ENCODE measurements around the gene LEFTY1.
"Not testable (repeated sequence)": the region's sequence is repeated elsewhere in the genome, so short reads cannot be mapped to it uniquely, and the experiment has no call there.

Gene LEFTY1

DNA sequence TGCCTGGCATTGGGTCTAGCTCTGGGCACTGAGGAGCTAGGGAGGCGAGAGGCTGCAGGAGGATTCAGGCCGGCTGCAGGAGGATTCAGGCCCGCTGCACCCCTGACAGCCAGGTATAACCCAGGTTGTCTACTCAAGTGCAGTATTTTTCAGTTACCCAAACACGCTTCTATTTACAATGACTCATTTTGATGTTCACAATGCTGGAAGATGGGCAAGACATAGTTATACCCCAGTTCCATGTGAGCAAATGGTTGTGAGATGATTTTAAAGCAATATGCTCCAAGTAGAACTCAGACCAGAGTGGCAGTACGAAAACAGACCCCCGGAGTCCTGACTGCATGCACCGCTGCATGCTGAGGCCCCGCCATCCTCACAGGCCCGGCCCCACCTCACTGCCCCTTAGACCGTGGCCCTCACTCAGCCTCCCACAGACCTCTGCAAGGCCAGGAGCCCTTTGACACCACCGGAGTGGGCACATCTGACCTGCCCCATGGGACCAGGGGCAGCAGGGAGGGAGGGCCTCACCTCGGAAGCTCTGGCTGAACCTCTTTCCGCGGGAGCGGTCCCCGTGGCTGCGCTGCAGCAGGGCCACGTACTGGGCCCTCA, 553 bp downstream of the LEFTY1 start:
- no peak for DNase-seq (ENCODE audit: low read depth, low spot score)

GRCh38 chr1:225887554-225888288, 1.2 kb downstream of the LEFTY1 start:
- DNase-seq (ENCODE audit: low read depth, low spot score): not testable (repeated sequence)

- DNase-seq (ENCODE audit: low read depth, low spot score): no peak
Observed at GRCh38 chr1:225887030-225887314, 2.0 kb downstream of the LEFTY1 start.

DNA sequence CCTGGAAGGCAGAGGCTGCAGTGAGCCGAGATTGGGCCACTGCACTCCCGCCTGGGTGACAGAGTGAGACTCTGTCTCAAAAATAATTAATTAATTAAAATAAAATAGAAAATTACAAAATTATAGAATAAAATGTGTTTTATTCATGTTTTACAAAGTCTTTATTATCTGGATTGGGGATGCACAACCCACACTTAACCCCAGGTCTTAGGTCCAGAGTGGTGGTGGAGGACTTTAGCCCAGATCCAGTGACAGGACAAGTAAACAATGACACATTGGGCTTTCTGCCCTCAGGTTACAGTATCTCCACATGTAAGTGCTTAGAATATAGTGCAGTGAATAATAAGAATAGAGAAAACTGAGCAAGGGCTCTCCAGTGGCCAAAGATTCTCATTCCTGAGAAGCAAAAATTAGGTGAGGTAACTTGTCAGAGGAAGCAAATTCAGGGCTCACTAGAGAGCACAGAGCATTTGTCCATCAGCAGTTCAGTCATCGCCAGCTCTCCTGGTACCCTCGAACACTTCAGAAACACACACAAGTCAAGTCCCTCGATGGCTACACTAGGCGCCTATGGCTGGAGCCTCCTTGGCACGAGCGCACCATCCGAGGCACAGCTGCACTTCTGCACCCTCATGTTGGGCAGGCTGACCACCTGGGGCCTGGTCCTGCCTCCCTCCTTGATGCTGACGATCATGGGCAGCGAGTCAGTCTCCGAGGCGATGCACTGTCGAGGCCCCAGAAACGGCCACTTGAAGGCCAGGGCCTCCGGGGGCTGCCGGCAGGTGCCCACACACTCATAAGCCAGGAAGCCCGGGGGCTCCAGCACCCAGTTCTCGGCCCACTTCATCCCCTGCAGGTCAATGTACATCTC, 2.6 kb downstream of the LEFTY1 start:
- no peak for DNase-seq (ENCODE audit: low read depth, low spot score)

- DNase-seq (ENCODE audit: low read depth, low spot score): no peak
Observed at GRCh38 chr1:225885336-225885735, 3.6 kb downstream of the LEFTY1 start.

- DNase-seq (ENCODE audit: low read depth, low spot score): no peak
Observed at GRCh38 chr1:225883616-225884265, 5.2 kb downstream of the LEFTY1 start.

- no peak for DNase-seq (ENCODE audit: low read depth, low spot score)
Observed at GRCh38 chr1:225882694-225883615, 6.0 kb downstream of the LEFTY1 start.

DNA sequence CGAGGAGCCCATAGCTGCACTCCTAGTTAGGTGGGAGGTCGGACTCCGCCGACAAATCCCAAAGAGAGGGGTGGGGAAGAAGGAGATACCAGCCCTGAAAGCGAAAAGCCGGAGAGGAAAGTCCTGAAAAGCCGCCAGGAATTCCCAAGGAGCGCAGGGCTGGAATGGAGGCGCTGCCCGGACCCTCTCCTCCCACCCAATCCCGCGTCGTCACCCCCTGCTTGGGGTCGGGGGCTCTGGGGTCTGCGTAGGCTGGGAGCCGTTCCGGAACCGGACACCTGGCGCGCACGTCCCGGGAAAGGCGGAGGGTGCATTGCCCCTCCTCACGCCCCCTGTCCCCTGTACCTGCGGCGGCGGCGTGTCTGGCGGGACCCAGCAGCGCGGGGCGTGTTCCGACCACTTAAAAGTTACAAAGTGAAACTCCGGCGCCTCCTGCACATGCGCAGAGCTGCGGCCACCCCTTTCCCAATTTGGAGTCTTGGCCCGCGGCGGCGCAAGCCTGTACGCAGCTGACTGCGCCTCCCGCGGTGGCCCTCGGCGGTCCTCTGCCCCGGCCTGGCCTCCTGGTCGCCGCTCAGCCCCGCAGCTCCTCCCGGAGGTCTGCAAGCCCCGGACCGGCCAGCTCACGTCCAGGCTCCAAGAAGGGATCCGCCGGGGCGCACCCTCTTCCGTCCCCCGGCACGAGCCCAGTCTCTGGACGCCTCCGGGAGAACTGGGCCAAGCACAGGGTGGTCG, 6.8 kb downstream of the LEFTY1 start, which contains the start of gene TMEM63A:
TSS of gene TMEM63A (minus strand) at position 422 of the 735 bp plus-strand sequence. CDS start 4,800 bp downstream, outside the sequence.
- peak; percentile 70 for DNase-seq (ENCODE audit: low read depth, low spot score)

- DNase-seq (ENCODE audit: low read depth, low spot score): no peak
Observed at GRCh38 chr1:225881081-225881958, 7.6 kb downstream of the LEFTY1 start.

GRCh38 chr1:225880636-225881035, 8.3 kb downstream of the LEFTY1 start:
- DNase-seq (ENCODE audit: low read depth, low spot score): no peak

GRCh38 chr1:225880222-225880588, 8.7 kb downstream of the LEFTY1 start:
- no peak for DNase-seq (ENCODE audit: low read depth, low spot score)

DNA sequence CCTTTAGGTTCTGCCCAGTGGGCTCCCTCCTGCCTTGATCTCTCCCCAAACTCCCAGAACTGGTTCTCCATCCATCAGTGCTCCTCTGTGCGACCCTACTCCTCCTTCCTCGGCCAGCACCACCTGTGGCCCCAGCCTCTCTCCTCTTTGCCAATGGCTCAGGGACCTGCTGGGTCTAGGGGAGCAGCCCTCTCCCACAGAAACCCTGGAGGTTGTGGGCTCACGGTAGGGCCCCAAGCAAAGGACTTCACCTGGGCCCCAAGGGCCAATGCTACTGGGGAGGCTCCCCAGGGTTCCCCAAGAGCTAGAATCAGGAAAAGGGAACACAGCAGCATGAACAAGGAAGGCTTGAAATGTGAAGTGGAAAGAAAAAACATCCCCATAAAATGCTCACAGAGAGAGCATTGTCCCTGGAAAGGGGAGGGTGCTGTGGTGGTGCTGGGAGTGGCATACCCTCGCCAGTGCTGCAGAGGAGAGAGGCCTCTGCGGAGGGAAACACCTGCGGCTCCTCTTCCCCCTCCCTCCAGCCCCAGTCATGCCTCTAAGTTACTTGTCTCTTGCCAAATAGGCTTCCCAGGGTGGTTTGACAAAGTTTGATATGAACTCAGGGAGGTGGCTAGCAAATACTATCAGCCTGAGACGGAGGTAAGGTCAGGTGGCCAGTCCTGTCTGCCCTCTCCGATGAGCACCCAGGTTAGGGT, 9.3 kb downstream of the LEFTY1 start:
- DNase-seq (ENCODE audit: low read depth, low spot score): no peak

DNA sequence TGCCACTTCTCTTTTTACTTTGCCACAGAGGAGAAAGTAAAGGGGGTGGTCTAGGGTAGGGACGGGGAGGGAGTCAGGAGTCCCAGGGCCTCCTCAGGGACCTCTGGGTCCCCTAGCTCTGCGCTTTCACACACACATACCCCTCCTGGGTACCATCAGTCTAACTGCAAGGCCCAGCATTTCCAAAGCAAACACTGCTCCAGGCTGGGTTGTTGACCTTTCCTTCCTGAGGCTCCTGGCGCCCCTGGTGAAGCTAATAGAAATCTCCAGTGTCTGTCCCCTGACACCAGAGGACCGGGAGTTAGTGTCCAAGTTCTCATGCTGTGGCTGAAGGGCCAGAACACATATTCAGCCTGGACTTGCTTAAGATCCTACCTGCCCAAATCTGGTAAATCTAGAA, 10.7 kb downstream of the LEFTY1 start:
- DNase-seq (ENCODE audit: low read depth, low spot score): no peak

DNA sequence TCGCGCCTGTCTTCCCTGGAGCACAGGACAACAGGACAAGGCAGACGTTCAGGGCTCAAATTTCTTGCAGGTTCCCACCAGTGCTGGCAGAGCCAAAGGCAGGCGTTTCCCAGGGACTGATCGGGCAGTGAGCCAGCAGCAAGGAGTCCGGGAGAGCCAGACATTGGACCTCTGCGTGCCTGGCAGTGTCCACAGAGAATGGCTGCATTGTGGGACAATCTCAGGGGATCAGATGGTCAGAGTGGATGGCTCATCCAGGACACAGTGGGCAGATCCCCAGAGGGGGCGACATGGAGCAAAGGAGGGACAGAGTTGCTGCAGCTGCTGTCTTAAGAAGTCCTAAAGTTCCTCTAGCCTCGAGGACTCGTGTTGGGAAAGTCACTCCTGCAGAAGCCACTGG, 11.4 kb downstream of the LEFTY1 start:
- no peak for DNase-seq (ENCODE audit: low read depth, low spot score)

DNA sequence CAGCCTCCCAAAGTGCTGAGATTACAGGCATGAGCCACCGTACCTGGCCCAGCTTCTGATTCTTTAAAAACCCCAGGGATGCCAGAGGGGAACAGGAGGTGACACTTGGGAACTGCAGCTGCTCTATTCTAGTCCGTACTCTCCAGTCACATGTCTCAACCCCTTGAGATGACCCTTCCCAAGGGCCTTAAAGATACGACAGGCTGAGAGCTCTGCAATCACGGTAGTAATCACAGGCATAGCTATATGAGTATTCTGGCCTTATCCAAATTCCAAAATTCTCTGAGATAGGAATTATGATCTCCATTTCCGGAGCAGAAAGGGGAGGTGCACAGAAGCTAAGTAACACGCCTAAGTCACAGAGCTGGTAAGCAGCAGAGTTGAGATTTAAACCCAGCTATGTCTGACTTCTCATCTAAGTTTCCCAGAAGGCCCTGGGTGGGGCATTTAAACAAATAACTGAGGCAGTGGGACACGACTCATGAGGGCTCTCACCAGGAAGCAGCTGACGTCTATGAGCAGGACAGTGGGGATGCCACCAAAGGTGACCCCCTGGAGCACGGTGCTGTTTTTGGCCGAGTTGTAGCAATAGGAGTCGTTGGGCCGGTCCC, 11.9 kb downstream of the LEFTY1 start:
- no peak for DNase-seq (ENCODE audit: low read depth, low spot score)

DNA sequence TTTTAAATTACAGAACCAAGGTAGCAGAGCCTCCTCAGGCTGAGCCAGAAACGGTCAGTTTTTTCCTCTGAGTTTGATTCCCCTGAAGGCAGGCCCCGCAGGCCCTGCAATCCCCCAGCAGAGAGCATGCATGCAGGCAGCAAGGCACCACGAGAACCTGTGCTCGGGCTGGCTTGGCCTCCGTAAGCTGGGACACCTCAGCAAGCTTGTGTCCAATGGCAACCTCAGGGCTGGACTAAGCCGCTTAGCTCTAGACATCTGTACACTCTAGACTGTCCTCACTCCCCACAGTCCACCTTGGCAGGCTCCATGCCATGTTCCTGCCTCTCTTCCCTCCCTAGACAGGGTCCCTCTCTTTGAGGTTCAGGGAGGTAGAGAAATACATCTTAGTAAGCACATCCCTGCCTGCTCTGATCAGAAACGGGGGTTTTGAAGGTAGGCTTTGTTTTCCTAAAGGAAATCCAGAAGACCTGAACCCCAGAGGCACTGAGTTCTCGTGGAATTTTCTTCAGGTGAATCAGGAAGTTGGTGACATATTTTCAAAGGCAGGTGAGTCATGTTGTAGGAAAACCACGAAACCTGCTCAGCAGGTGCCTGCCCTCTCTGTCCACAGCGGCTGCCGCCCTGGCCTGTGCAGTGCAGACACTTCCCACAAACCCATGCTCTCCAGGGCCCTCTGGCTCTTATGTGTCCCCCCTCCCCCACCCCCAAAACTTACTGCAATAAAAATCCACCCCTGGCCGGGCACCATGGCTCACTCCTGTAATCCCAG, 13.7 kb downstream of the LEFTY1 start:
- DNase-seq (ENCODE audit: low read depth, low spot score): no peak

DNA sequence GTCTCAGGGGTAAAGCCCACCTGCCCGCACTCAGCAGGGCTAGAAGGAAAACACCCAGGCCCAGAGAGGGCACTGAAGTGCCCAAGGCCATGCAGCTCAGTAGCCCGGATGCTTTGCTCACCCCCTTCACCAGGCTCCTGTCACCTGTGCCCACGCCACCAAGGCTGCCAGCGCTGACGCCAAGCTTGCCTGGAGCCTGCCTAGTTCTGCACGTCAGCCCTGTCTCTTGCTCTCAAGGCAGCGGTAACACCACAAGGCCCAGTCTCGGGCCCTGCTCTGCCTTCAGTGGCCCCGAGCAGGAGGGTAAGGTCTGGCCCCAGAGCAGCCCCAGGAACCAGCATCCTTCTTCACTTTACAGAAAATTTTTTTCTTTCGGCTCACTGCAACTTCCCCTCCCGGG, 14.5 kb downstream of the LEFTY1 start:
- DNase-seq (ENCODE audit: low read depth, low spot score): no peak
